ENCODE data around the gene LRRFIP1. TPM values are rescaled to one million over a fixed set of nuclear protein-coding genes. Genes with fewer than 3 reads are reported as not detected.

The LRRFIP1 gene
- total and polyA plus RNA-seq, 2 of the 13 experiments (the other 11 are each of a cell fraction or from before 2014, with no cell fraction given): 15.9 to 40.5 TPM

DNA sequence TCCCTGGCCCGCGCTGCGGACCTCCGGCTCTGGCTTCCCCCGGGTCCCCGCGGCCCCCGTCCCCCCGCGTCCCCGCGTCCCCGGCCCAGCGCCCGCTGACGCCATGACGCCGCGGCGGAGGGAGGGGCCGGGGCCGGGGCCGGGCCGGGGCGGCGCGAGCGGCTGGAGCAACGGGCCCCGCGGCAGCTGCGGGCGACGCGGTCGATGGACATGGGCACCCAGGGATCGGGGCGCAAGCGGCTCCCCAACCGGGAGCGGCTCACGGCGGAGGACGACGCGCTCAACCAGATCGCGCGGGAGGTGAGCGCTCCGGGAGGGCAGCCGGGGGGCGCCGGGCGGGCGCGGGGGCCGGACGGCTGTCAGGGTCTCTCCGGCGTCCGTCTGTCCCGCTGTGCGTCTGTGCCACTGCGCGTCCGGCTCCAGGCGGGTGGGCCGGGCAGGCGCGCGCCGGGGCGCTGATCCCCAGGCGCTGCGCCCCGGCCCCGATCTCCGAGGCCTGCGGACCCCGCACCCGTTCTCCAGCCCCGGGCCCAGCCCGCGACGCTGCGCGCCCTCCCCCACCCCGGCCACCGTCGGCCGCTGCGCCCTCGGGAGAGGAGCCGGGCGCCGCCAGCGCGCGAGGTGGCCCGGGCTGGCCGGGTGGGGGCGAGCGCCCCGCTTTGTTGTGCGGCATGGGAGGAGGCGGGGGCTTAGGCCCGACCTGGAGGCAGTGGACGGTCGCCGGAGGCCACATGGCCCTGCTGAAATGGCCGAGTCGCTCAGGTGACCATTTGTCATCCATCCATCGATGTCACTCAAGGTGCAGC, at the start of gene LRRFIP1 (continued):
- TF ChIP-seq, protein P1, sequence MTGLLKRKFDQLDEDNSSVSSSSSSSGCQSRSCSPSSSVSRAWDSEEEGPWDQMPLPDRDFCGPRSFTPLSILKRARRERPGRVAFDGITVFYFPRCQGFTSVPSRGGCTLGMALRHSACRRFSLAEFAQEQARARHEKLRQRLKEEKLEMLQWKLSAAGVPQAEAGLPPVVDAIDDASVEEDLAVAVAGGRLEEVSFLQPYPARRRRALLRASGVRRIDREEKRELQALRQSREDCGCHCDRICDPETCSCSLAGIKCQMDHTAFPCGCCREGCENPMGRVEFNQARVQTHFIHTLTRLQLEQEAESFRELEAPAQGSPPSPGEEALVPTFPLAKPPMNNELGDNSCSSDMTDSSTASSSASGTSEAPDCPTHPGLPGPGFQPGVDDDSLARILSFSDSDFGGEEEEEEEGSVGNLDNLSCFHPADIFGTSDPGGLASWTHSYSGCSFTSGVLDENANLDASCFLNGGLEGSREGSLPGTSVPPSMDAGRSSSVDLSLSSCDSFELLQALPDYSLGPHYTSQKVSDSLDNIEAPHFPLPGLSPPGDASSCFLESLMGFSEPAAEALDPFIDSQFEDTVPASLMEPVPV (CRISPR knock-in tag; IDR thresholded peaks at IDR 0.05): peak; percentile 32; the same call in 1 of the 2 replicates
- no peak for TF ChIP-seq AKAP8 (CRISPR knock-in tag; IDR thresholded peaks at IDR 0.05)
- TF ChIP-seq, protein P2, sequence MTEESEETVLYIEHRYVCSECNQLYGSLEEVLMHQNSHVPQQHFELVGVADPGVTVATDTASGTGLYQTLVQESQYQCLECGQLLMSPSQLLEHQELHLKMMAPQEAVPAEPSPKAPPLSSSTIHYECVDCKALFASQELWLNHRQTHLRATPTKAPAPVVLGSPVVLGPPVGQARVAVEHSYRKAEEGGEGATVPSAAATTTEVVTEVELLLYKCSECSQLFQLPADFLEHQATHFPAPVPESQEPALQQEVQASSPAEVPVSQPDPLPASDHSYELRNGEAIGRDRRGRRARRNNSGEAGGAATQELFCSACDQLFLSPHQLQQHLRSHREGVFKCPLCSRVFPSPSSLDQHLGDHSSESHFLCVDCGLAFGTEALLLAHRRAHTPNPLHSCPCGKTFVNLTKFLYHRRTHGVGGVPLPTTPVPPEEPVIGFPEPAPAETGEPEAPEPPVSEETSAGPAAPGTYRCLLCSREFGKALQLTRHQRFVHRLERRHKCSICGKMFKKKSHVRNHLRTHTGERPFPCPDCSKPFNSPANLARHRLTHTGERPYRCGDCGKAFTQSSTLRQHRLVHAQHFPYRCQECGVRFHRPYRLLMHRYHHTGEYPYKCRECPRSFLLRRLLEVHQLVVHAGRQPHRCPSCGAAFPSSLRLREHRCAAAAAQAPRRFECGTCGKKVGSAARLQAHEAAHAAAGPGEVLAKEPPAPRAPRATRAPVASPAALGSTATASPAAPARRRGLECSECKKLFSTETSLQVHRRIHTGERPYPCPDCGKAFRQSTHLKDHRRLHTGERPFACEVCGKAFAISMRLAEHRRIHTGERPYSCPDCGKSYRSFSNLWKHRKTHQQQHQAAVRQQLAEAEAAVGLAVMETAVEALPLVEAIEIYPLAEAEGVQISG (CRISPR knock-in tag; IDR thresholded peaks at IDR 0.05): 0 out of 2 replicates have a peak, but pooled peaks have one; percentile 28
- TF ChIP-seq TEAD3 (CRISPR knock-in tag; optimal IDR thresholded peaks at IDR 0.05; ENCODE audit: borderline replicate concordance): peak; percentile 41
- no peak for TF ChIP-seq JUNB (CRISPR knock-in tag; IDR thresholded peaks at IDR 0.05; ENCODE audit: borderline replicate concordance)
- TF ChIP-seq ZNF460 (CRISPR knock-in tag; IDR thresholded peaks at IDR 0.05; ENCODE audit: borderline replicate concordance): no peak
- TF ChIP-seq, protein P3, sequence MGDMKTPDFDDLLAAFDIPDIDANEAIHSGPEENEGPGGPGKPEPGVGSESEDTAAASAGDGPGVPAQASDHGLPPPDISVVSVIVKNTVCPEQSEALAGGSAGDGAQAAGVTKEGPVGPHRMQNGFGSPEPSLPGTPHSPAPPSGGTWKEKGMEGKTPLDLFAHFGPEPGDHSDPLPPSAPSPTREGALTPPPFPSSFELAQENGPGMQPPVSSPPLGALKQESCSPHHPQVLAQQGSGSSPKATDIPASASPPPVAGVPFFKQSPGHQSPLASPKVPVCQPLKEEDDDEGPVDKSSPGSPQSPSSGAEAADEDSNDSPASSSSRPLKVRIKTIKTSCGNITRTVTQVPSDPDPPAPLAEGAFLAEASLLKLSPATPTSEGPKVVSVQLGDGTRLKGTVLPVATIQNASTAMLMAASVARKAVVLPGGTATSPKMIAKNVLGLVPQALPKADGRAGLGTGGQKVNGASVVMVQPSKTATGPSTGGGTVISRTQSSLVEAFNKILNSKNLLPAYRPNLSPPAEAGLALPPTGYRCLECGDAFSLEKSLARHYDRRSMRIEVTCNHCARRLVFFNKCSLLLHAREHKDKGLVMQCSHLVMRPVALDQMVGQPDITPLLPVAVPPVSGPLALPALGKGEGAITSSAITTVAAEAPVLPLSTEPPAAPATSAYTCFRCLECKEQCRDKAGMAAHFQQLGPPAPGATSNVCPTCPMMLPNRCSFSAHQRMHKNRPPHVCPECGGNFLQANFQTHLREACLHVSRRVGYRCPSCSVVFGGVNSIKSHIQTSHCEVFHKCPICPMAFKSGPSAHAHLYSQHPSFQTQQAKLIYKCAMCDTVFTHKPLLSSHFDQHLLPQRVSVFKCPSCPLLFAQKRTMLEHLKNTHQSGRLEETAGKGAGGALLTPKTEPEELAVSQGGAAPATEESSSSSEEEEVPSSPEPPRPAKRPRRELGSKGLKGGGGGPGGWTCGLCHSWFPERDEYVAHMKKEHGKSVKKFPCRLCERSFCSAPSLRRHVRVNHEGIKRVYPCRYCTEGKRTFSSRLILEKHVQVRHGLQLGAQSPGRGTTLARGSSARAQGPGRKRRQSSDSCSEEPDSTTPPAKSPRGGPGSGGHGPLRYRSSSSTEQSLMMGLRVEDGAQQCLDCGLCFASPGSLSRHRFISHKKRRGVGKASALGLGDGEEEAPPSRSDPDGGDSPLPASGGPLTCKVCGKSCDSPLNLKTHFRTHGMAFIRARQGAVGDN (CRISPR knock-in tag; IDR thresholded peaks at IDR 0.05): peak; percentile 82
- peak; percentile 38 for TF ChIP-seq PHF8 (CRISPR knock-in tag; IDR thresholded peaks at IDR 0.05)
- TF ChIP-seq, protein P4, sequence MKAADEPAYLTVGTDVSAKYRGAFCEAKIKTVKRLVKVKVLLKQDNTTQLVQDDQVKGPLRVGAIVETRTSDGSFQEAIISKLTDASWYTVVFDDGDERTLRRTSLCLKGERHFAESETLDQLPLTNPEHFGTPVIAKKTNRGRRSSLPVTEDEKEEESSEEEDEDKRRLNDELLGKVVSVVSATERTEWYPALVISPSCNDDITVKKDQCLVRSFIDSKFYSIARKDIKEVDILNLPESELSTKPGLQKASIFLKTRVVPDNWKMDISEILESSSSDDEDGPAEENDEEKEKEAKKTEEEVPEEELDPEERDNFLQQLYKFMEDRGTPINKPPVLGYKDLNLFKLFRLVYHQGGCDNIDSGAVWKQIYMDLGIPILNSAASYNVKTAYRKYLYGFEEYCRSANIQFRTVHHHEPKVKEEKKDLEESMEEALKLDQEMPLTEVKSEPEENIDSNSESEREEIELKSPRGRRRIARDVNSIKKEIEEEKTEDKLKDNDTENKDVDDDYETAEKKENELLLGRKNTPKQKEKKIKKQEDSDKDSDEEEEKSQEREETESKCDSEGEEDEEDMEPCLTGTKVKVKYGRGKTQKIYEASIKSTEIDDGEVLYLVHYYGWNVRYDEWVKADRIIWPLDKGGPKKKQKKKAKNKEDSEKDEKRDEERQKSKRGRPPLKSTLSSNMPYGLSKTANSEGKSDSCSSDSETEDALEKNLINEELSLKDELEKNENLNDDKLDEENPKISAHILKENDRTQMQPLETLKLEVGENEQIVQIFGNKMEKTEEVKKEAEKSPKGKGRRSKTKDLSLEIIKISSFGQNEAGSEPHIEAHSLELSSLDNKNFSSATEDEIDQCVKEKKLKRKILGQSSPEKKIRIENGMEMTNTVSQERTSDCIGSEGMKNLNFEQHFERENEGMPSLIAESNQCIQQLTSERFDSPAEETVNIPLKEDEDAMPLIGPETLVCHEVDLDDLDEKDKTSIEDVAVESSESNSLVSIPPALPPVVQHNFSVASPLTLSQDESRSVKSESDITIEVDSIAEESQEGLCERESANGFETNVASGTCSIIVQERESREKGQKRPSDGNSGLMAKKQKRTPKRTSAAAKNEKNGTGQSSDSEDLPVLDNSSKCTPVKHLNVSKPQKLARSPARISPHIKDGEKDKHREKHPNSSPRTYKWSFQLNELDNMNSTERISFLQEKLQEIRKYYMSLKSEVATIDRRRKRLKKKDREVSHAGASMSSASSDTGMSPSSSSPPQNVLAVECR (CRISPR knock-in tag; IDR thresholded peaks at IDR 0.05; ENCODE audit: borderline replicate concordance): peak; percentile 34; the same call in 1 of the 2 replicates
- 0 out of 4 replicates have a peak, but pooled peaks of 1 of the 2 experiments have one; percentile 38 for TF ChIP-seq POLR2A (IDR thresholded peaks at IDR 0.05; ENCODE audit: insufficient read depth in 1 of 2, low read depth in 2 of 2, low read length in 2 of 2)
- no peak for TF ChIP-seq ZFP62 (CRISPR knock-in tag; IDR thresholded peaks at IDR 0.05)
- TF ChIP-seq ZNF510 (CRISPR knock-in tag; IDR thresholded peaks at IDR 0.05; ENCODE audit: low read depth): no peak
- TF ChIP-seq, protein P5, sequence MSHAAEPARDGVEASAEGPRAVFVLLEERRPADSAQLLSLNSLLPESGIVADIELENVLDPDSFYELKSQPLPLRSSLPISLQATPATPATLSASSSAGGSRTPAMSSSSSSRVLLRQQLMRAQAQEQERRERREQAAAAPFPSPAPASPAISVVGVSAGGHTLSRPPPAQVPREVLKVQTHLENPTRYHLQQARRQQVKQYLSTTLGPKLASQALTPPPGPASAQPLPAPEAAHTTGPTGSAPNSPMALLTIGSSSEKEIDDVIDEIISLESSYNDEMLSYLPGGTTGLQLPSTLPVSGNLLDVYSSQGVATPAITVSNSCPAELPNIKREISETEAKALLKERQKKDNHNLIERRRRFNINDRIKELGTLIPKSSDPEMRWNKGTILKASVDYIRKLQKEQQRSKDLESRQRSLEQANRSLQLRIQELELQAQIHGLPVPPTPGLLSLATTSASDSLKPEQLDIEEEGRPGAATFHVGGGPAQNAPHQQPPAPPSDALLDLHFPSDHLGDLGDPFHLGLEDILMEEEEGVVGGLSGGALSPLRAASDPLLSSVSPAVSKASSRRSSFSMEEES (CRISPR knock-in tag; IDR thresholded peaks at IDR 0.05): no peak

Measured in HepG2 (cell line).